GM19238 (cell line): ENCODE data around the gene SMIM10L1.

Source experiments
- DNase-seq: peaks from one replicate; pipeline ENCODE4 v3.0.0; 2011; ENCODE audit warnings: low spot score; ENCODE audit not compliant: insufficient read length

Gene SMIM10L1

GRCh38 chr12:11171145-11171968 is at the start of gene SMIM10L1:
TSS of gene SMIM10L1 (plus strand) at chr12:11171194. CDS start at chr12:11171357, 163 bp downstream.
- DNase-seq, result peak; percentile 69

GRCh38 chr12:11130382-11130781 is 40.6 kb upstream of the SMIM10L1 start:
- no peak for DNase-seq

GRCh38 chr12:11130999-11131398 is 40.0 kb upstream of the SMIM10L1 start:
- DNase-seq, result no peak

- no peak for DNase-seq
Measured at GRCh38 chr12:11133162-11133561, 37.8 kb upstream of the SMIM10L1 start.

- no peak for DNase-seq
Measured at GRCh38 chr12:11133816-11134215, 37.2 kb upstream of the SMIM10L1 start.

GRCh38 chr12:11134305-11134704 is 36.7 kb upstream of the SMIM10L1 start, which contains the start of gene TAS2R30:
TSS of gene TAS2R30 (minus strand) at chr12:11134644. CDS start at chr12:11134244, 400 bp downstream.
- DNase-seq, result no peak

GRCh38 chr12:11136075-11136474 is 34.9 kb upstream of the SMIM10L1 start:
- DNase-seq, result no peak

- DNase-seq, result no peak
Measured at GRCh38 chr12:11143352-11143751, 27.6 kb upstream of the SMIM10L1 start.

- no peak for DNase-seq
Measured at GRCh38 chr12:11144297-11144696, 26.7 kb upstream of the SMIM10L1 start.

GRCh38 chr12:11147420-11147819 is 23.6 kb upstream of the SMIM10L1 start:
- no peak for DNase-seq

GRCh38 chr12:11150832-11151231 is 20.2 kb upstream of the SMIM10L1 start:
- no peak for DNase-seq

GRCh38 chr12:11152725-11153124 is 18.3 kb upstream of the SMIM10L1 start:
- no peak for DNase-seq

GRCh38 chr12:11154400-11154925 is 16.5 kb upstream of the SMIM10L1 start:
- no peak for DNase-seq

GRCh38 chr12:11158885-11159444 is 12.0 kb upstream of the SMIM10L1 start:
- DNase-seq, result no peak

- no peak for DNase-seq
Measured at GRCh38 chr12:11162502-11162901, 8.5 kb upstream of the SMIM10L1 start.

- no peak for DNase-seq
Measured at GRCh38 chr12:11164384-11164783, 6.6 kb upstream of the SMIM10L1 start.

- no peak for DNase-seq
Measured at GRCh38 chr12:11166300-11166699, 4.7 kb upstream of the SMIM10L1 start.

GRCh38 chr12:11170810-11171144 is 217 bp upstream of the SMIM10L1 start:
- DNase-seq, result no peak

GRCh38 chr12:11171969-11172675 is 1.1 kb downstream of the SMIM10L1 start:
- DNase-seq, result no peak

GRCh38 chr12:11174022-11174421 is 3.0 kb downstream of the SMIM10L1 start:
- DNase-seq, result no peak

GRCh38 chr12:11178250-11178649 is 7.3 kb downstream of the SMIM10L1 start:
- no peak for DNase-seq

GRCh38 chr12:11182529-11182928 is 11.5 kb downstream of the SMIM10L1 start:
- DNase-seq, result no peak
